ENCODE results near the gene HDAC4.

The HDAC4 gene

DNA sequence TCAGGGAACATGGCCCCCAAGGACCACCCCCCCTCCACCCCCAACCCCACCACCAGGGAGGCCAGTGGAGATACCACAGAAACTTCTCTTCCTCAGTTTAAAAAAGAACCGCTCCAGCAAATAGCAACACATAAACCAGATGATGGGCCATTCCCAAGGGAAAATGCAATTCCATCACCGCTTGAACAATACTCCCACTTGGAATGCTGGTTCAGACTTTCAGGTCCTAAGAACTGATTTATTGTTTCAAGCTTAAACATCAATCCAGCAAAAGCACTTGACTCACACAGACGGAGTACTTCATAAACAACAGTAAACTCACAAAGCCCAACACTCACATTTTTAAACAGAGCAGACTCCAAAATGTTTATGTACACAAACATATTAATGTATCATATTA, 6.9 kb downstream of the HDAC4 start:
- TF ChIP-seq, protein P1, sequence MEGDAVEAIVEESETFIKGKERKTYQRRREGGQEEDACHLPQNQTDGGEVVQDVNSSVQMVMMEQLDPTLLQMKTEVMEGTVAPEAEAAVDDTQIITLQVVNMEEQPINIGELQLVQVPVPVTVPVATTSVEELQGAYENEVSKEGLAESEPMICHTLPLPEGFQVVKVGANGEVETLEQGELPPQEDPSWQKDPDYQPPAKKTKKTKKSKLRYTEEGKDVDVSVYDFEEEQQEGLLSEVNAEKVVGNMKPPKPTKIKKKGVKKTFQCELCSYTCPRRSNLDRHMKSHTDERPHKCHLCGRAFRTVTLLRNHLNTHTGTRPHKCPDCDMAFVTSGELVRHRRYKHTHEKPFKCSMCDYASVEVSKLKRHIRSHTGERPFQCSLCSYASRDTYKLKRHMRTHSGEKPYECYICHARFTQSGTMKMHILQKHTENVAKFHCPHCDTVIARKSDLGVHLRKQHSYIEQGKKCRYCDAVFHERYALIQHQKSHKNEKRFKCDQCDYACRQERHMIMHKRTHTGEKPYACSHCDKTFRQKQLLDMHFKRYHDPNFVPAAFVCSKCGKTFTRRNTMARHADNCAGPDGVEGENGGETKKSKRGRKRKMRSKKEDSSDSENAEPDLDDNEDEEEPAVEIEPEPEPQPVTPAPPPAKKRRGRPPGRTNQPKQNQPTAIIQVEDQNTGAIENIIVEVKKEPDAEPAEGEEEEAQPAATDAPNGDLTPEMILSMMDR (IDR thresholded peaks at IDR 0.05; ENCODE audit: control insufficient read depth, insufficient read depth, low read depth, low read length, missing control alignments), result no peak
- DNase-seq (ENCODE audit: low read depth), result no peak
- H3K4me3 ChIP-seq (ENCODE audit: control insufficient read depth, low read depth, low read length), result no peak overlapping the region

DNA sequence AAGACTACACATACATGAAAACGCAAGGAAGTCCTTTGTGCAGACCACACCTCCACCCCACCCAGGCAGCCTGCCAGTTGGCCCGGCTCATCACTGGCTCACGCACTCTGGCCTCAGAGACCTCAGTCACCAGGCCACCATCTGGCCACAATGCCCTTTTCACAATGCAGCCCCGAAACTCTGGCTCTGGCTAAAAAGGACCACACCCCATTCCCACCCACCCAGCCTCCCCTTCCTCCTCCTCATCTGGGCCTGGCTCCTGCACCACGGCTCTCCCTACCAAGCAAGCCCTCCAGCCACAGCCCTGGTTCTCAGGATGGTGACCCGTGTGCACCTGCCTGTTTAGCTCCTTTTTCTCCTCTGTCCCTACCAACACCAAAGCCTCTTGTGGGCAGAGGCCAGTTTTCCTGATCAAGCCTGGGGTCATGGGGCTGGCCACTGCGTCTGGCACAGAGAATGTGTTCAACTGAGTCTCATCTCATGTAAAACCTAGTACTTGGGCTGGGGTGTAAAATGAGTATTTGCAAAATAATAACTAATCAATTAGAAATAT, 7.4 kb downstream of the HDAC4 start:
- no peak overlapping the region for H3K4me3 ChIP-seq (ENCODE audit: control insufficient read depth, low read depth, low read length)
- DNase-seq (ENCODE audit: low read depth), result no peak
- TF ChIP-seq, protein P1 (IDR thresholded peaks at IDR 0.05; ENCODE audit: control insufficient read depth, insufficient read depth, low read depth, low read length, missing control alignments), result no peak

DNA sequence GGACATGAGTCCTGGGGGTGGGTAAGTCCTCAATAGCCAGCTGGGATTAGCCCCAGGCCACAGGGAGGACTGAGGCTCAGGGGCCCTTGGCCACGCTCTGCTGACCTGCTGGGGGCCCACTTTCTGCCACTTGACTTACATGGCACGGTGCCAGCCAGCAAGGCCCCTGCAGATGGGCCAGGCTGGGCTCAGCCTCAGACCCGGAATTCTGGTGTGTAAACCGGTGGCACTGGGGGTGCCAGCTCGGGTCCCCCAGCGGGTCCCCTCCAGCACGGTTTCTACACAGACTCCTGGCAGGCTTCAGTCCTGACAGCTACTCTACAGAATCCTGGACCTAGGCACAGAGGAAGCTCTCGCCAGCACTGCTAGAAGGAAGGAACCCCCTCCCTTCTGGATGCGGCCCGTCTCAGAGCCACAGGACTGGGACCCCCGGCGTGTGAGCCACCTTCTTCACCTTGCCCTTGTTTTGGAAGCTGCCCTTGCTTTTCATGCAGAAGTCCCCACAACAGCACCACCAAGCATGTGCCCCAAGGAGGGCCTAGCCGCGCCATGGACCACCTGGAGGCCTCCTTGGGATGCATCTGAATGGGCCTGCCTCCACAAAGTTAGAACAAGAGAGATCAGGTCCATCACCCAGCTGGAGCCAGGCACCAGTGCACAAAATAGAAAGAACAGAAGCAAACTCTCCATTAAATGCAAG, 8.0 kb downstream of the HDAC4 start:
- DNase-seq (ENCODE audit: low read depth), result no peak
- TF ChIP-seq, protein P1 (IDR thresholded peaks at IDR 0.05; ENCODE audit: control insufficient read depth, insufficient read depth, low read depth, low read length, missing control alignments), result no peak
- H3K4me3 ChIP-seq (ENCODE audit: control insufficient read depth, low read depth, low read length), result no peak overlapping the region

DNA sequence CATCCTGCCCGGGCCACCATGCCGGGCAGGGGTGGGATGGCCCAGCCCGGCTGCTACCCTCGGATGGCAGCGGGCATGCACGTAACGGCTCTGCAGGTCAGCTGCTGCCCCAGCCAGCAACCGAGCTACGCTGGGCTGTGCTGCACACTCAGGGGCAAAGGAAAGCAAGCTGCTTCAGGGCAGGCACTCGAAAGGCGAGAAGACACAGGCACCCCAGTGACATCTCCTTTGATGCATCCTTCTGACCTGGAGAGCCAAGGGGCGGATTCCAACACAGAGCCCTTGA, 8.8 kb downstream of the HDAC4 start:
- no peak overlapping the region for H3K4me3 ChIP-seq (ENCODE audit: control insufficient read depth, low read depth, low read length)
- TF ChIP-seq, protein P1 (IDR thresholded peaks at IDR 0.05; ENCODE audit: control insufficient read depth, insufficient read depth, low read depth, low read length, missing control alignments), result no peak
- DNase-seq (ENCODE audit: low read depth), result no peak

DNA sequence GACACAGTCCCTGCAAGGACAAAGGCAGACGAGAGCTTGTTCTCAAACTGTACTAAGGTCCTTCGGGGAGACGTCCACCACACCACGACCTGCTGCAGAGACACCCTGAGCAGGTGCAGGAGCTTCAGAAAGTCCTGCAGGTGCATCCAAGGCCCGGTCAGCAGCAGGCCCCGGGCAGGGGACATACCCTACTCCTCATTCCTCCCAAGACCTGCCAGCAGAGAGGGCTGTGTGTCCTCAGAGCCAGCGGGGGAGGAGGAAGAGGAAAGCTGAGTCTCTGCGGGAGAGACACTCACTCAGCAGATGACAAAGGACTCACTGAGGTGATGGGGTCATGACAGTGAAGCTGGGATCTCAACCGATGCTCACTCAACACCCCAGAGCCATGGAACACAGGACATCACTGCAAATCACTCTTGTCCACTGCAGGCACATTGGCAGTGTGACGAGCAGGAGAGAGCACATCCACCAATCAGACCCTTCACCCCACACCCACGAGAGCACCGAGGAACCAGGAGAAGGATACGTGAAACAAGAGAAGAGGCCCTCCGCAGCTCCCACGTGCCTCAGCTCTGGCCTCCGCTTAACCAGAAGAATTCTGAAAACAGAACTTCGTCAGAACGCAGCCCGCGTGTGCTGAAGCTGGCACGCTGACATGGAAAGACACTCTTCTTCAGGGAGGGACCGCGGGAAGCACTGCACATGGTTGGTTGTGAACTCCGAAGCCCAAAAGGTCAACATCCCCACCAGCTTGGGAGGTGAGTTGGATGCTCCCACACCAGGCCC, 9.3 kb downstream of the HDAC4 start:
- TF ChIP-seq, protein P1 (IDR thresholded peaks at IDR 0.05; ENCODE audit: control insufficient read depth, insufficient read depth, low read depth, low read length, missing control alignments), result no peak
- DNase-seq (ENCODE audit: low read depth), result no peak
- no peak overlapping the region for H3K4me3 ChIP-seq (ENCODE audit: control insufficient read depth, low read depth, low read length)

DNA sequence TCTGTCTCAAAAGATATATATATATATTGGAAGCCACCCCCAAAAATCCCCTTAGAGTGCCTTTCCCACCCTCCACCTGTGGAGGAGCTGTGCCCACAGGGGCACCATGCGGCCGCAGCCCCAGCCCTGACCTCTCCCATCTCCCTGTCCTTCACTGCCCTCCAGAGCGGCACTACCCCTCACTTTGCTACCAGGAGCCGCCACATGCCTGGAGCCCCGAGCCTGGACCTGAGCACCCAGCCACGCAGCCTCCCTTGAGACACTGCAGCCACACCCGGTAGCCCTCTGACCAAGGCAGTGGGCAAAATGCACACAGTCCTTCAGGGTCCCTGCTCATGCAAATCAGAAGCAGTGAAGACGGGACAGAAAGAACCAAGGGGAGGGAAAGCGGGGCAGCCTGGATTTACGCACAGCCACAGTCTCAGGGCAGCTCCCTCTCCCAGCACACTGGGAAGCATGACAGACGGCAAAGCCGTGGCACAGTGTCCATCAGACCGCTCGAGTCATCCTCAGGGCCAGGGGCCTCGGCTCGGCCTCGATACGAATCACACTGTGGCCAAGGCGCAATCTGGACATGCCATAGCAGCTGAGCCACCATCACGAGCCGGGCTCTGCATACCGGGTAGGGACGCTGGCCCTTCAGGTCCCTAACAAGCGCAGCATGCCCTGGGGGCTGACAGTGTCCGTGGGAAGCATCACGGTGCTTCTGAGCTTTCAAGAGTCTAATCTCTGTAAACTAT, 10.1 kb downstream of the HDAC4 start:
- TF ChIP-seq, protein P1 (IDR thresholded peaks at IDR 0.05; ENCODE audit: control insufficient read depth, insufficient read depth, low read depth, low read length, missing control alignments), result no peak
- DNase-seq (ENCODE audit: low read depth), result no peak
- no peak overlapping the region for H3K4me3 ChIP-seq (ENCODE audit: control insufficient read depth, low read depth, low read length)

Data from AG09309 (cell line).